ENCODE data around the gene DNAAF5. TPM values are rescaled to one million over a fixed set of nuclear protein-coding genes. Genes with fewer than 3 reads are reported as not detected.

Gene DNAAF5
- total RNA-seq, 6 experiments from 2014 or later, result 25.4 to 33.0 (median 27.5) TPM

DNA sequence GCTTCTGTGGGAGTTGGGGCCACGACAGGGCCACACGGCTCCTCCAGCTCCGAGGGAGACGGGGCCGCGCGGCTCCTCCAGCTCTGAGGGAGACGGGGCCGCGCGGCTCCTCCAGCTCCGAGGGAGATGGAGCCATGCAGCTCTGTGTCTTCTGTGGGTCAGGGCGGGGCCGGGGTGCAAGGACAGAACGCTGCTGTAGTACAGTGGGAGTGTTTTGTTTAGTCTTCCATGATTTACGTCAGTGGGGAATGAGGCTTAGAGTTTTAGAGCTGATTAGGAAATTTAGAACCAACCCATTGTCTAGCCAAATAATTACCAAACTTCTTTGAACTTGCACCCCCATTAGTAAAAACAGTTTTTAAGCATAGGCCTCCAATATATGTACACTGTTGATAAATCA is 33.5 kb downstream of the DNAAF5 start:
- no peaks in the 10 kb centered on the region for H3K27me3 Mint-ChIP-seq (ENCODE audit: insufficient read depth)
- H3K9me3 Mint-ChIP-seq, result no peaks in the 10 kb centered on the region
- no peak overlapping the region for H3K27ac Mint-ChIP-seq
- H3K36me3 Mint-ChIP-seq (ENCODE audit: low read depth), result peaks cover 9% of the 10 kb centered on the region; the same call in 1 of the 2 replicates
- H3K4me3 Mint-ChIP-seq, result no peak overlapping the region
- DNase-seq, result no peak
- TF ChIP-seq CTCF (IDR thresholded peaks at IDR 0.05), result no peak
- no peaks in the 10 kb centered on the region for H3K4me1 Mint-ChIP-seq (ENCODE audit: low read depth)

DNA sequence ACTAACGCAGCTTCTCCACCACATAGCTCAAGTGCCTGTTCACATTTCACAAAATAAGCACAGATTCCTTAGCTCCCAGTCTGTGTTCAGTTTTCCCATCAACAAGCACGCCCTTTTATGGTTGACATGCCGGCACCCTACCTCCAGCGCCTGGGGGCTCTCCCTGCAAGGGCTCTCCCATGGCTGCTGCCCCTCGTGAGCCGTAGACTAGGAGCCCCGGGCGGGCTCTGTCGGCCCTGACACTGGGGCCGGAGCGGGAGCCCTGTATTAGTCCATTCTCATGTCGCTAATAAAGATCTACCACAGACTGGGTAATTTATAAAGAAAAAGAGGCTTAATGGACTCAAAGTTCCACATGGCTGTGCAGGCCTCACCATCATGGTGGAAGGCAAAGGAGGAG is 34.6 kb downstream of the DNAAF5 start:
- no peak for TF ChIP-seq CTCF (IDR thresholded peaks at IDR 0.05)
- Mint-ChIP-seq H3K36me3 (ENCODE audit: low read depth) (peaks cover 7% of the 10 kb centered on the region; the same call in 1 of the 2 replicates), H3K4me3 (no peak overlapping the region), H3K27me3 (ENCODE audit: insufficient read depth) (no peaks in the 10 kb centered on the region), H3K4me1 (ENCODE audit: low read depth) (no peaks in the 10 kb centered on the region), H3K27ac (no peak overlapping the region), H3K9me3 (no peaks in the 10 kb centered on the region)
- DNase-seq, result no peak

GRCh38 chr7:761631-762030 is 35.1 kb downstream of the DNAAF5 start:
- no peaks in the 10 kb centered on the region for H3K27me3 Mint-ChIP-seq (ENCODE audit: insufficient read depth)
- no peak for DNase-seq
- TF ChIP-seq CTCF (IDR thresholded peaks at IDR 0.05), result no peak
- no peak overlapping the region for H3K4me3 Mint-ChIP-seq
- no peaks in the 10 kb centered on the region for H3K9me3 Mint-ChIP-seq
- H3K4me1 Mint-ChIP-seq (ENCODE audit: low read depth), result no peaks in the 10 kb centered on the region
- H3K36me3 Mint-ChIP-seq (ENCODE audit: low read depth), result peaks cover 12% of the 10 kb centered on the region; the same call in 1 of the 2 replicates
- H3K27ac Mint-ChIP-seq, result no peak overlapping the region

DNA sequence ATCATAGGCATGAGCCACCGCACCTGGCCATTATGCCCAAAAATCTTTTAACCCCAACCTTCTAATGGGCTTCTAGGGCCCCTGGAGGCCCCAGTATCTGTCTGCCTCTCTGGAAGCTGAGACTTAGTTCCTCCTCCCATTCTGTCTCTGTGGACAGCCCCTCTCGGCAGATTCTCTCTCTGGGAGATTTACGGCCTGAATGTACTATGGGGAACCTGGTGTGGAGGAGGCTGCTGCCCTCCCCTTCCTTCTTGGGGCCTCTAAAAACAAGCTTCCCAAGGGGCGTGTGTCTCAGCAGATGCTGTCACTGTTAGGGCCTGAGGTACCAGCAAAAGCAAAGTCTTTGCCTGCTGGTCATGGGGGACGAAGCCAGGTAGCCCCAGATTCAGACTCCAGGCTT is 36.4 kb downstream of the DNAAF5 start:
- Mint-ChIP-seq H3K4me3 (no peak overlapping the region), H3K36me3 (ENCODE audit: low read depth) (peaks cover 18% of the 10 kb centered on the region), H3K27me3 (ENCODE audit: insufficient read depth) (peaks cover under 1% of the 10 kb centered on the region; the same call in 1 of the 2 replicates), H3K9me3 (no peaks in the 10 kb centered on the region), H3K4me1 (ENCODE audit: low read depth) (no peaks in the 10 kb centered on the region), H3K27ac (no peak overlapping the region)
- DNase-seq, result no peak
- no peak for TF ChIP-seq CTCF (IDR thresholded peaks at IDR 0.05)

DNA sequence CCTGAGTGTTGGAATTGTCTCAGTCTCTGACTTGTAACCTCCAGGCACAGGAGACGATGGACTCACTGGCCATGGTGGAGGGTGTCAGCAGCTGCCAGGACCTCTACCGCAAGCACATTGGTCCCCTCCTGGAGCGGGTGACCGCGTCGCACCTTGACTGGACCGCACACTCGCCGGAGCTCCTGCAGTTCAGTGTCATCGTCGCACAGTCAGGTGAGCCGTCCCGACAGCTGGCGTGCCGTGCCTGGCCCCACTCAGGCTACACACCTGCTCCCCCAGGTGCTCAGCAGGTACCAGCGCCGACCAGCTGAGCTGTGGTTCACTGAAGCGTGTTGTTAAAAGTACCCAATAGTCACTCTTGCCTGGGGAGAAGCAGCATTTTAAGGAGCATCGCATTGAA is 37.3 kb downstream of the DNAAF5 start:
- Mint-ChIP-seq H3K4me1 (ENCODE audit: low read depth) (no peaks in the 10 kb centered on the region), H3K9me3 (no peaks in the 10 kb centered on the region), H3K27ac (no peak overlapping the region), H3K27me3 (ENCODE audit: insufficient read depth) (peaks cover 4% of the 10 kb centered on the region; the same call in 1 of the 2 replicates), H3K4me3 (no peak overlapping the region), H3K36me3 (ENCODE audit: low read depth) (peaks cover 22% of the 10 kb centered on the region)
- TF ChIP-seq CTCF (IDR thresholded peaks at IDR 0.05), result no peak
- DNase-seq, result no peak

GRCh38 chr7:765383-765782 is 38.9 kb downstream of the DNAAF5 start:
- H3K9me3 Mint-ChIP-seq, result no peaks in the 10 kb centered on the region
- no peaks in the 10 kb centered on the region for H3K4me1 Mint-ChIP-seq (ENCODE audit: low read depth)
- H3K27me3 Mint-ChIP-seq (ENCODE audit: insufficient read depth), result peaks cover 4% of the 10 kb centered on the region; the same call in 1 of the 2 replicates
- no peak for DNase-seq
- TF ChIP-seq CTCF (IDR thresholded peaks at IDR 0.05), result no peak
- H3K27ac Mint-ChIP-seq, result no peak overlapping the region
- H3K4me3 Mint-ChIP-seq, result no peak overlapping the region
- H3K36me3 Mint-ChIP-seq (ENCODE audit: low read depth), result peaks cover 22% of the 10 kb centered on the region
